GM12878 (cell line): ENCODE results near the gene MAT2B.

ENCODE experiments used
- CREM ChIP-seq: IDR thresholded peaks from 2 replicates; pipeline ENCODE4 v1.6.1; 2014; ENCODE audit warnings: antibody characterized with exemption, low read depth
- CTCF ChIP-seq, 3 experiments: IDR thresholded peaks in 2 of 3; conservative IDR thresholded peaks in 1 of 3; 2 replicates each; pipeline ENCODE4 v1.5.1; 2011; ENCODE audit warnings: low read depth in 3 of 3, low read length in 3 of 3, mild to moderate bottlenecking in 3 of 3, control low read depth in 2 of 3, moderate library complexity in 2 of 3, inconsistent platforms in 1 of 3, mixed read lengths in 1 of 3; ENCODE audit not compliant: control insufficient read depth in 2 of 3, insufficient read depth in 1 of 3; ENCODE audit errors: extremely low read depth in 1 of 3
- FOS ChIP-seq: IDR thresholded peaks from 3 replicates; pipeline ENCODE4 v1.6.1; 2011; ENCODE audit warnings: borderline replicate concordance; ENCODE audit not compliant: insufficient read length; ENCODE audit errors: extremely low read depth
- FOXK2 ChIP-seq: fragments of 450-650 bp; IDR thresholded peaks from 2 replicates; pipeline ENCODE4 v1.6.1; 2017; ENCODE audit warnings: mild to moderate bottlenecking, moderate library complexity
- HDGF ChIP-seq: fragments of 450-650 bp; IDR thresholded peaks from 2 replicates; pipeline ENCODE4 v1.6.1; 2016; ENCODE audit warnings: antibody characterized with exemption
- POLR2A ChIP-seq: IDR thresholded peaks from 2 replicates; pipeline ENCODE4 v1.6.1; 2011; ENCODE audit warnings: low read depth, mild to moderate bottlenecking, low read length
- SIN3A ChIP-seq: IDR thresholded peaks from 2 replicates; pipeline ENCODE4 v1.6.1; 2012; ENCODE audit warnings: low read depth, low read length, improper control_type of control experiment
- STAT1 ChIP-seq: fragments of 450-650 bp; conservative IDR thresholded peaks from 2 replicates; pipeline ENCODE4 v1.6.1; 2014; ENCODE audit warnings: antibody characterized with exemption, mild to moderate bottlenecking
- ZBTB40 ChIP-seq: fragments of 450-650 bp; IDR thresholded peaks from 2 replicates; pipeline ENCODE4 v1.6.1; 2016; ENCODE audit warnings: mild to moderate bottlenecking, moderate library complexity, borderline replicate concordance

GRCh38 chr5:163535290-163535689 is 29.9 kb downstream of the MAT2B start:
- TF ChIP-seq CTCF (IDR thresholded peaks at IDR 0.05 in 2 of 3, conservative IDR thresholded peaks at IDR 0.05 in 1 of 3; ENCODE audit: control insufficient read depth in 2 of 3, extremely low read depth in 1 of 3, insufficient read depth in 1 of 3, low read depth in 3 of 3, low read length in 3 of 3) (no peak), FOXK2 (no peak), CREM (no peak), HDGF (no peak), FOS (no peak), SIN3A (no peak), POLR2A (no peak), ZBTB40 (no peak), STAT1 (no peak)
